Ureter (tissue), 1 donor: ENCODE results near the gene CRACDL. TPM values are rescaled to one million over a fixed set of nuclear protein-coding genes. Genes with fewer than 3 reads are reported as not detected.

Source experiments
- DNase-seq: peaks from one replicate; pipeline ENCODE4 v3.0.0-alpha.2; 2020; ENCODE audit warnings: low spot score
- total RNA-seq: library from RNA; stranded (reverse); gene quantifications from one replicate; pipeline ENCODE4 v1.2.4, GENCODE V29; 2023
- donor health status: DM: yes; HTN: yes; CAD: no.

CRACDL gene
- total RNA-seq, 1 donor from 2014 or later = 25.5 TPM

DNA sequence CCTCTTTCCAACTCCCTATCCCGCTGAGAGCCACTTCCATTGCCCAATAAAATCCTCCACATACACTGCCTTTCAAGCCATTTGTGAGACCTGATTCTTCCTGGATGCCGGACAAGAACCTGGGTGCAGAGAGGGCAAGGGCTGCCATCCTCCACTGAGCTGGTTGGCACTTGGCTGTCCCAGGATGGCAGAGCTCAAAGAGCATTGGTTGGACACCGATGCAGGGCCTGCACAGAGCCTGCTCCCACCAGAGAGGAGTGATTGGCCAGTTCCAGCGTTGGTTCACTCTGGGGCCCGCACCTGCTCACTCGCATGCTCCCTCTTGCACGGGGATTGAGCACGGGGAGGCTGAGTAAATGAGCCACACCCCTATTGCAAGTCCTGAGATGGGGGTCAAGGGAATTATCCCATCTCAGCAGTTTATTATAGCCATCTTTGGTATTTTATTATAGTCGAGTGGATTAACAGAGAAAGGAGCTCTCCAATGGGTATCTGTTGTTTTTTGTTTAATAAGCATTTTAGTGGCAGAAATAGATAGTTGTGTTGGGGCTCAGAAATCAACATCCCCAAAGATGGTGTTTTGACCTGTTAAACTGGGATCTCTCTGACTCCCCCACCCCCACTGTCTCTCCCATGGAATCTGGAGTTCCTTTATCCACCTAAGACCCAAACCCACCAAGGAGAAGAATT lies 185.3 kb downstream of the CRACDL start:
- no peak for DNase-seq

DNA sequence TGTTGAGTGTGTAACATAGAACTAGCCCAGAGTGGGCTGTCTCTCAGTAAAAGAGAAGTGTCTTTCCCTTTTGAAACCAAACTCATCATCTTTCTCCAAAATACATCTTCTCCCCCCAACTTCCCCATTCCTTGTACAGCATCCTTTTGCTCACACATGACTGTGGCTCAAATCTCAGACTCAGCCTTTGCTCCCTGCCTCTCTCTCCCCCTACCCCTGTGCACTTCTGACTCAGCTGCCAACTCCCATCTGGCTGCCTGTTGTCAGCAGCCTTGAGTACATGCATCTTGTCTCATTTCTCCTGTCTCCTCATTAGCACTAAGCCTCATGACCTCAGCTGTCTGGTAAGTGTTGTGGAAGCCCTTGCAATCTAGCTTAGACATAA lies 187.0 kb downstream of the CRACDL start:
- DNase-seq = no peak

DNA sequence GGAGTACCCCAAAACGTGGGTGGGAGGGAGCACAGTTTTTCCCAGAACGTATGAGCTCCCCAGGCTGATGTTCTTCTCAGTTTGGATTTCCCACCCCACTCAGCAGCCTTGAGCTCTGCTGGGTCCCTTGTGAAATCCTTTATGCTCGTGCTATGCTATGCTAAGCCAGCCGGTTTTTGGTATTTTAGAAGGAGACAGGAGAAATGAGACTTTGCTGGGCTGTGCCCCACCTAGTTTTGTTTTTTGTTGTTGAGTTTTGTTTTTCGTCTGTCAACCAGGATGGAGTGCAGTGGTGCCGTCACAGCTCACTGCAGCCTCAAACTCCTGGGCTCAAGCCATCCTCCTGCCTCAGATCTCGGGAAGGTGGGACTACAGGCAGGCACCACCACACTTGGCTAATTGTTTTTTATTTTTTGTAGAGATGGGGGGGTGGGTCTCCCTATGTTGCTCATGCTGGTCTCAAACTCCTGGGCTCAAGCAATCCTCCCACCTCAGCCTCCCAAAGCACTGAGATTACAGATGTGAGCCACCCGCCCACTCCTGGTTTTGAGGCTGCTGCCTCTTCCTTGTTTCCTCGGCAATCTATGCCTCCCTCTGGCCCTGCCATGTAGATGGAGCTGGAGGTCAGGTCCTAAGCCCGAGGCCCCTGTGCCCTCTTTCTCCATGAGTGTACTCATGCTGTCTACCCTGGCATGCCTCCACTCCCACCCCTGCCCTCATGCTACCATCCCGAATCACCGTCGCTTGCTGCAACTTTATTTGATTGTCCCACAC lies 187.5 kb downstream of the CRACDL start:
- no peak for DNase-seq

DNA sequence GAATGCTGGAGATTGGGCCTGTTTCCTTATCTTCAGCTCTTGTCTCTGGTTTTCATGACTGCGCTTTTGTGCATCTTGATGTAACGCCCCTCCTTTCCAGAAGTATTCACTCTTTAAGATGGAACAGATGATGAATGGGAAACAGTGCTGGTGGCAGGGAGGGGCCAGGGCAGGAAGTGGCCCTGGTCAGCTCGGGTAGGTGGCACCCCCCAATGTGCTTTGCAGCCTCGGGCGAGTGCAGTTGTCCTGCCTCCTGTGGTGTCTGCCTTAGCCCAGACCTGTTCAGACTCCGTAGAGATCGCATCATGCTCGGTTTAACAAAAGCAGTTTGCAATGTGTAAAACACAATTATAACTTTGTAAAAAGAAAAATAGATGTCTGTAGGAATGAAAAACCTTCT lies 188.1 kb downstream of the CRACDL start:
- no peak for DNase-seq

DNA sequence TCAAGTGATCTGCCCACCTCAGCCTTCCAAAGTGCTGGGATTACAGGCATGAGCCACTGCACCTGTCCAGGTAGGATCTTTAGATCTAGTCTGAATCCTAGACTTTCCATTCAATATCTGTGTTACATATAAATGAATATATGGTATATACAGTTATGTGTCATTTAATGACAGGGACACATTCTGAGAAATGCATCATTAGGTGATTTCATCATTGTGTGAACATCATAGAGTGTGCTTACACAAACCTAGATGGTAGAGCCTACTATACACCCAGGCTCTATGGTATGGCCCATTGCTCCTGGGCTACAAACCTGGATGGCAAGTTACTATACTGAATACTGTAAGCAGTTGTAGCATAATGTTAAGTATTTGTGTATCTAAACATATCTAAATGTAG lies 189.6 kb downstream of the CRACDL start:
- DNase-seq = no peak

DNA sequence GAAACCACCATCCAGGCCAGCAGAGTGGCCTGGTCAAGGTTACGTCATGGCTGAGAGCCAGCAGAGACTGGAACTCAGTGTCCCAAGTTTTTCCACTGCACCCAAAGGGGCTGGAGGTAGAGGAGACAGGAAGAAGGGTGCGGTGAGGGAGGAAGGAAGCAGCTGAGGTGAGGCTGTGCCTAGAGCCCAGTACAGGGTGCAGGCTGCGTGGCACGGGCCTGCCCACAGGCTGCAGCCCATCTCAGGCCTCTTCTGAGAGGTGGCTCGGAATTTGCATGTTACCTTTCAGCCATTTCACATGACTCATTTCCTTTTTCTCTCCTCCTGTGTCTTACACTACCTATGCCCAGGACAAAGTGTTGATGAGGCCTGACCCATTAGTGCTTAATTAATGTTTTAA lies 191.4 kb downstream of the CRACDL start:
- DNase-seq = no peak

Other genes with a start within 250 kb of the CRACDL start
- 63.8 TPM for gene MGAT4A, start 205.1 kb downstream of the CRACDL start, total RNA-seq
- 4.9 TPM for gene C2orf15, start 205.5 kb upstream of the CRACDL start, total RNA-seq
- 19.9 TPM for gene TSGA10, start 218.7 kb upstream of the CRACDL start, total RNA-seq
- 14.8 TPM for gene LIPT1, start 218.7 kb upstream of the CRACDL start, total RNA-seq
- 27.0 TPM for gene MITD1, start 244.8 kb upstream of the CRACDL start, total RNA-seq
- 33.8 TPM for gene MRPL30, start 245.0 kb upstream of the CRACDL start, total RNA-seq